HUES64 (cell line): ENCODE measurements around the gene ASPRV1.

ENCODE experiments used
- H3K27ac ChIP-seq: 2 replicates; pipeline ENCODE4 v1.7.0; 2013; ENCODE audit warnings: low read depth, low read length, inconsistent platforms
- H3K27me3 ChIP-seq: 2 replicates; pipeline ENCODE4 v1.6.1; 2013; ENCODE audit warnings: mild to moderate bottlenecking, low read length; ENCODE audit not compliant: insufficient read depth
- H3K36me3 ChIP-seq: 2 replicates; pipeline ENCODE4 v1.6.1; 2013; ENCODE audit warnings: mild to moderate bottlenecking, low read length; ENCODE audit not compliant: insufficient read depth
- H3K4me1 ChIP-seq: 2 replicates; pipeline ENCODE4 v1.6.1; 2013; ENCODE audit warnings: mild to moderate bottlenecking, low read length, moderate library complexity; ENCODE audit not compliant: insufficient read depth
- H3K4me3 ChIP-seq: 2 replicates; pipeline ENCODE4 v1.5.1; 2013; ENCODE audit warnings: mild to moderate bottlenecking, low read length, moderate library complexity
- H3K9ac ChIP-seq: 2 replicates; pipeline ENCODE4 v1.6.1; 2013; ENCODE audit warnings: mild to moderate bottlenecking, low read depth, low read length
- H3K9me3 ChIP-seq: 2 replicates; pipeline ENCODE4 v1.6.1; 2013; ENCODE audit warnings: low read depth, low read length; ENCODE audit not compliant: insufficient read depth
- WGBS: fragments of 150-250, 120-280 bp; methylation state at CpG from one replicate; pipeline ENCODE4 v1.1.7; 2013; ENCODE audit warnings: missing lambda C conversion rate; 5-methylcytosine and 5-hydroxymethylcytosine counted together

The ASPRV1 gene

DNA sequence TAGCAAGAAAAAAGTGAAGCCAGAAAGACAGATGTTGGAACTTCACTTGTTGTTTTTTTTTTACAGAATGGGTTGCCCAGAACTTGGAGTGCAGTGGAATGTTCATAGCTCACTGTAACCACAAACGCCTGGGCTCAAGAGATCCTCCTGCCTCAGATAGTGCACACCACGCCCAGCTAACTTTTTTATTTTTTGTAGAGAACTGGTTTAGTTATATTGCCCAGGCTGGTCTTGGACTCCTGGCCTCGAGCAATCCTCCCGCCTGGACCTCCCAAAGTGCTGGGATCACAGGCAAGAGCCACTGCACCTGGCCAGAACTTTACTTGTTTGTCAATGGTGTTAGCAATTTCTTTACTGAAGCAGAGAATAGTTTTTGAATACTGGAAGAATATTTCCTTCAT, 11.9 kb upstream of the ASPRV1 start:
- WGBS: 94% methylated on average over 4 of the region's 4 CpGs
- no peaks in the 10 kb centered on the region for H3K36me3 ChIP-seq
- peaks cover 5% of the 10 kb centered on the region; the same call in 1 of the 2 replicates for H3K4me1 ChIP-seq
- no peak overlapping the region for H3K27ac ChIP-seq
- no peak overlapping the region for H3K9ac ChIP-seq
- no peak overlapping the region for H3K4me3 ChIP-seq
- H3K27me3 ChIP-seq: no peaks in the 10 kb centered on the region
- no peaks in the 10 kb centered on the region for H3K9me3 ChIP-seq

DNA sequence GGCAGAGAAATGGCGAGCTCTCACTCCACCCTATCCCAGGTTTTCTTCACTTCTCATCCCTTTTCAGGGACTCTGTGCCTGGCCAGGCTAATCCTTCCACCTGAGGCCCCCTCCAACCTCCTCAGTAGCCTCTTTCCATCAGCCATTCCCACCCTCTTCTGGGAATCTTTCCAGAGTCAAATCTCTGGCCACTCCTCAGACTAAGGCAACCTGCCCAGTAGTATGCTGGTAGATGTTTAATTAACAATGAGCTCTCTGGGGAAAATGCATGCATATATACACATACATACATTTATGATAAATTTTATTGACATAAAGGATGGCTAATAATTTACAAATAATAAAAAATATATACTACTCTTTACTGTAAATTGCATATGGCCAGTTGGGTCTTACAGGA, 11.4 kb upstream of the ASPRV1 start:
- WGBS: 87% methylated on average over 1 of the region's 1 CpG
- H3K4me3 ChIP-seq: no peak overlapping the region
- peaks cover 5% of the 10 kb centered on the region; the same call in 1 of the 2 replicates for H3K4me1 ChIP-seq
- H3K36me3 ChIP-seq: no peaks in the 10 kb centered on the region
- no peaks in the 10 kb centered on the region for H3K9me3 ChIP-seq
- no peaks in the 10 kb centered on the region for H3K27me3 ChIP-seq
- H3K9ac ChIP-seq: no peak overlapping the region
- no peak overlapping the region for H3K27ac ChIP-seq

DNA sequence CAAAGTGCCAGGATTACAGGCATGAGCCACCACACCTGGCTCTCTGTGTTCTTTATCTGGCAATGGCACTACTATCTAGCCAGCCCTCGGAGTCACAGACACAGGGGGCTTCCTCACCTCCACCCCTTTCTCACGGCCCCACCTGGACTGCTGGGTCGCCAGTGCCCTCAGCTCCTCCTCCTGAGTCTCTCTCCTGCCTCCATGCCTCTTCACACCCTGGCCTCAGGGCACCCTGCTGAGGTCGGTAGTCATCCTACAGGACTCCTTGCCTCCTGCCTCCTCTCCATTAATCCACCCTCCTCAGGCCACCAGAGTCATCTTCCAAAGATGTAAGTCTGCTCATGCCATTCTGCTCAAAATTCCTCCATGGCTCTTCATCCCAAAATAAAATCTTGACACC, 8.6 kb upstream of the ASPRV1 start:
- WGBS: 80% methylated on average over 4 of the region's 4 CpGs
- no peak overlapping the region for H3K4me3 ChIP-seq

DNA sequence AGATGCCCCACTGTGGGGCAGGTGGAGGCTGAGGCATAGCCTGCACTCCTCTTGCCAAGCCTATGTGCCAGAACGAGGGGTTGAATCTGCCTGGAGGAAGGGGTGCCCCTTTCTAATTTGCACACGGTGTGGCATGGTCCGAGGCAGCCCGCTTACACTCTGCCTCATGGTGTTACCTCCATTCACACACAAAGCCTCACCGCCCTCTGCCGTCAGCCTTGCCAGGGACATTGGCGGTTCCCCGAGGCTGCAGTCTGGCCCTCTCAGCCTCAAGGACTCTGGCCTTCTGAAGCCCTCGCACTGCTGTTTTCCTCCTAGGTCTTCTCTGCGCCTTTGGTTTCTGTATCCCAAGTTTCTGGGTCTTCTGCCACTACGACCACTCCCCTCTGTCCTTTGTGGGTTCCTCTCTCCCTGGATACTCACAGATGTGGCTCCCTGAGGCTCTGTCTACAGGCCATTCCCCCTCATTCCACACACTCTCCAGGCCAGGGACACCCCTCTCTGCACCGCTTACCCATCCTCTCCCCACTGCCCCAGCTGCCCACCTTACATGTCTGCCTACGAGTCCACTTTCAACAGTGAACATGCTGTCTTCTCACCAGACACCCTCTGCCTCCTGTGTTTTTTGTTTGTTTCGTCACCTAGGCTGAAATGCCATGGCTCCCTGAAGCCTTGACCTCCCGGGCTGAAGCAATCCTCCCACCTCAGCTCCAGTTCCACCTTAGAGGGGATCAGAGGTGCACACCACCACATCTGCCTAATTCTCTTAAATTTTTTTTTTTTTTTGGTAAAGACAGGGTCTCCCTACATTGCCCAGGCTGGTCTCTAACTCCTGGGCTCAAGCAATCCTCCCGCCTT, 7.9 kb upstream of the ASPRV1 start:
- WGBS: 93% methylated on average over 16 of the region's 16 CpGs
- Histone ChIP-seq H3K9ac (no peak overlapping the region), H3K9me3 (no peaks in the 10 kb centered on the region), H3K4me1 (peaks cover 5% of the 10 kb centered on the region; the same call in 1 of the 2 replicates), H3K4me3 (no peak overlapping the region), H3K27me3 (no peaks in the 10 kb centered on the region), H3K27ac (no peak overlapping the region), H3K36me3 (no peaks in the 10 kb centered on the region)

More for the DNA sequence above, 8.6 kb upstream of the ASPRV1 start:
- Histone ChIP-seq H3K4me1 (peaks cover 5% of the 10 kb centered on the region; the same call in 1 of the 2 replicates), H3K9ac (no peak overlapping the region), H3K27me3 (no peaks in the 10 kb centered on the region), H3K9me3 (no peaks in the 10 kb centered on the region), H3K27ac (no peak overlapping the region), H3K36me3 (no peaks in the 10 kb centered on the region)

DNA sequence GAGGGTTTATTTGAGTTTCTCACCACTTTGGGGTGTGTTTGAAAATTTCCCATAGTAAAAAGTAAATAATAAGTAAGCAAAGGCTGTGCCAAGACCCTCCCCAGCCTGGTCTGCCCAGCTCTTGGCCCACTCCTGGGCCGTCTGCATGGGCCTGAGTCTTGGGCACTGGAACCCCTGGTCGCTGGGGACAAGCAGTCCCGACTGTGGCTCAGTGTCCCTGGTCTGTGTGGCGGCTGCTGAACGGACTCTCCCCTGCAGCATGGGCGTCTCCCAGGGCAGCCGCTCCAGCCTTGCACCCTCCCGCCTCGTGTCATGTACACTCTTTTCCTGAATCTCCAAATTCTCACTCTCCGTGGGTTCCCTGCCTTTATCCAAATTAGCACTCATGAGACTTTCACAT, 7.2 kb upstream of the ASPRV1 start:
- no peaks in the 10 kb centered on the region for H3K27me3 ChIP-seq
- no peaks in the 10 kb centered on the region for H3K9me3 ChIP-seq
- H3K36me3 ChIP-seq: no peaks in the 10 kb centered on the region
- H3K4me3 ChIP-seq: no peak overlapping the region
- 92% methylated on average over 10 of the region's 10 CpGs for WGBS
- no peak overlapping the region for H3K9ac ChIP-seq
- H3K27ac ChIP-seq: no peak overlapping the region
- peaks cover 5% of the 10 kb centered on the region; the same call in 1 of the 2 replicates for H3K4me1 ChIP-seq

DNA sequence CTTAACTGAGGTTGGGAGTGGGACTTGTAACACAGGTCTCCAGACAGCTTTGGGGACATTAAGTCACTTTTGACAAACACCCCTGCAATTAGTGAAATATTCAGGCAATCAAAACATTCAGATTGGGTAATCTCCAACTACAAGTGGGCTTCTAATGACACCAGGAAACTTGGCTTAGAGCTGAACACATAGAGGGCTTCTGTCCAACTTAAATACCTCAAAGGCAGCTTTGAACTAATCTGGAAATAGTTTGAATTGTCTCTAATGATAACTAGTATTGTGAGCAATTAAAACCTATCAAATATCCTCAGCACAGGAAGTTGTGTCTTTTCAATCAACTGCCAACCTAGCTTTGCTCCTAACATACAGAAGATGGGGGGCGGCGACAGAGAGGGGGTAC, 5.1 kb upstream of the ASPRV1 start:
- H3K27ac ChIP-seq: no peak overlapping the region
- no peak overlapping the region for H3K4me3 ChIP-seq
- WGBS: 96% methylated on average over 2 of the region's 2 CpGs

DNA sequence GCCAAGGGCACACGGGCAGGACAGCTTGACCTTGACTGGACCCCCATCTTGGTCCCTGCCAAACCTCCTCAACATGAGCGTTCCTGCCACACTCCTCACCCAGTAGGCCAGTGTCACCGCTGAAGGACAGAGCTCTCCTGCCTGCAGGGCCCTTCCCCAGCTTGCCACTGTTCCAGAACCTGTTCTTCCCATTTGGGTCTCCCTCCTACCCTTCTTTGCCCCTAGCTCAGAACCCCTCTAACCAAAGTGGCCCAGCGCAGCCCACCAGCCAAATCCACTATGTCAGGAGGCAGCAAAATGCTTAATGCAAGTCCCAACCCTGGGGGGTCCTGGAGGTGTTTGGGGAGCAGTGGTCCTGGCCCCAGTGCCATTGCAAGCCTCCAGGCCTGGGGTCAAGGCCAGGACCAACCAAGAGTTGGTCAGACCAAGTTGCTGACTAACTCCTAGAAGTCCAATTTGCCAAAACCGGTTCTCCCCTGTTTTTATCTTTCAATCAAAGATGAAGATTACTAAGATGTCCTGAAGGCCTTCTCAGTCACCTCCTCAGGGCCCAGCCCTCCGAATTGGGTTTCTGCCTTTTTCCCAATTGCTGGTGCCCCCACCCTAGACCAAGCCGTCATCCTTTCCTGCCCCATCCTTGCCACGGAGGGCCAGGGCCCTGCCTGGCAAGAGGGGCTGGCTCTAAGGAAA, 4.5 kb upstream of the ASPRV1 start:
- H3K4me3 ChIP-seq: no peak overlapping the region
- no peak overlapping the region for H3K27ac ChIP-seq
- 88% methylated on average over 8 of the region's 8 CpGs for WGBS
- no peaks in the 10 kb centered on the region for H3K36me3 ChIP-seq
- no peaks in the 10 kb centered on the region for H3K27me3 ChIP-seq
- no peaks in the 10 kb centered on the region for H3K9me3 ChIP-seq
- H3K4me1 ChIP-seq: no peaks in the 10 kb centered on the region
- H3K9ac ChIP-seq: no peak overlapping the region

More for the DNA sequence above, 5.1 kb upstream of the ASPRV1 start:
- Histone ChIP-seq H3K9ac (no peak overlapping the region), H3K9me3 (no peaks in the 10 kb centered on the region), H3K4me1 (peaks cover 4% of the 10 kb centered on the region; the same call in 1 of the 2 replicates), H3K36me3 (no peaks in the 10 kb centered on the region), H3K27me3 (no peaks in the 10 kb centered on the region)

DNA sequence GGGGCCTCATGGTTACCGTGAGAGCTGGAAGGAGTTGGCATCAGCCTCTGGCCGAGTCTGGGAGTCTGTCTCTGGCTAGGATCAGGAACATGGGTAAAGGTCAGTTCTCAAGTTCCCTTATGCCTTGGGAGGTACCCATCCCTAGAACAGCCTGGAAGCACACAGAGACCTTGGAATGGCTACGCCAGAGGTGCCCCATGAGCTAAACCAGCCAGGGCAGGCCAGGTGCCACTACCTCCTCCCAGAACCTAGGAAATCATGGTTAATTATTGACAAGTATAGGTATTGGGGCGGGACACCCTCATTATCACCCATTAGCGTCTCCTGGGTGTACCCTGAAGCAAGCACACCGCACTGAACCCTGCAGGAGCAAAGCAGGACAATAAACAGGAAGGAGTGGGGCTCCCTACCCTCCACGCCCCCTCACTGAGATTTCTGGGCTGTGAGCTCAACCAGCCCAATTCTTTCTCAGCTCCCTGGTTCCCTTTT, 3.0 kb upstream of the ASPRV1 start:
- Histone ChIP-seq H3K9me3 (no peaks in the 10 kb centered on the region), H3K36me3 (no peaks in the 10 kb centered on the region), H3K9ac (no peak overlapping the region), H3K27ac (no peak overlapping the region), H3K27me3 (no peaks in the 10 kb centered on the region), H3K4me3 (no peak overlapping the region), H3K4me1 (no peaks in the 10 kb centered on the region)
- WGBS: 94% methylated on average over 7 of the region's 7 CpGs

DNA sequence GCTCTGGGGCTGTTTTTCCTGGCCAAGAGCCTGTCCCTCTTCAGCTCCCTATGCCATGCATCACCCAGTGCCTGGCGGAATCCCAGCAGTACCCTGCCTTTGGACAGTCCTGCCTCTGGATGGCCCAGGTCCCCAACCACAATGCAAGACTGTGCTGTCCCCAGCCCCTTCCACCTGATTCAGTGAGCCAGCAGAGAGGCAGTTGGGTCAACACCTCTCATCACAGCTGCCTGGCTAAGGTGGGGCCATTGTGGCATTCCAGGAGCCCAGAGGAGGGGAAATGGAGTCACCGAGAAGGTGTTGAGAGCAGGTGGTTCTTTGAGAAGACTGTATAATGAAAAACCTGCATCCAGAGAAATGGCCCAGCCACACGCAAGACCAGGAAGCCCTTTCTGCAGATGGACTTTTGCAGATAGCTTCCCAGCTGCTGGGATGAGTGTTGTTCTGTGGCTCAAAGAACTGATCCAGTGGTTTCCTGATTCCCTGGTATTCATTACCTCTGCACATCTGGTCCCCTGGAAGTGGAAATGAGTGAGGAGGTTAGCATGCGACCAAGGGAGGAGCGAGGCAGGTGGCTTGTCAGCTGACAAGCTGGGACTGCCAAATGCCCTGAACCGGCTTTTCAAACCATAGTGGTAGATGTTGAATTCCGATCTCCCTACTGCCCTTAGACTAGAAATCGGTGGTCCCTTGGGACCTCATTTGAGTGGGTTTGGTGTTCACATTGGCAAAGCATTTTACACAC, 1.7 kb upstream of the ASPRV1 start:
- H3K9me3 ChIP-seq: no peaks in the 10 kb centered on the region
- H3K4me3 ChIP-seq: no peak overlapping the region
- no peaks in the 10 kb centered on the region for H3K36me3 ChIP-seq
- no peak overlapping the region for H3K27ac ChIP-seq
- H3K4me1 ChIP-seq: no peaks in the 10 kb centered on the region
- H3K9ac ChIP-seq: no peak overlapping the region
- WGBS: 93% methylated on average over 8 of the region's 8 CpGs
- H3K27me3 ChIP-seq: no peaks in the 10 kb centered on the region

DNA sequence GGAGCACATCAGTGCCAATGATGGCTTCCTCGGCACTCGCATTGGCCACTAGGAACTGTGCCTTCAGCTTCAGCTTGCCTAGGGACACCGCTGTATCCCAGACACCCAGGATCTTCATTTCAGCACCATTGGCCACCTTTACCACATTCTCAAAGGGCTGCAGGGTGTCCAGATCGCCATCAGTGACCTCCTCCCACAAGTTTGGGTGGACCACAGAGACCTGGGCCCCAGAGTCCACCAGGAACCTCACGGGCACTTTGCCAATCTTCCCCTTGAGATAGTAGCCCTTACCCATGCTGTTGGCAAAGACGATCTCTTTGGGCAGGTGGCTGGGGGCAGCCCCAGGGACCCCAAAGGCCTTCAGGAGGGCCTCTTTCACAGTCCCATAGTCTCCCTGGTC, 610 bp downstream of the ASPRV1 start:
- Histone ChIP-seq H3K9ac (no peak overlapping the region), H3K36me3 (no peaks in the 10 kb centered on the region), H3K27ac (no peak overlapping the region), H3K4me3 (no peak overlapping the region), H3K9me3 (no peaks in the 10 kb centered on the region), H3K27me3 (no peaks in the 10 kb centered on the region), H3K4me1 (no peaks in the 10 kb centered on the region)
- WGBS: 94% methylated on average over 6 of the region's 6 CpGs

DNA sequence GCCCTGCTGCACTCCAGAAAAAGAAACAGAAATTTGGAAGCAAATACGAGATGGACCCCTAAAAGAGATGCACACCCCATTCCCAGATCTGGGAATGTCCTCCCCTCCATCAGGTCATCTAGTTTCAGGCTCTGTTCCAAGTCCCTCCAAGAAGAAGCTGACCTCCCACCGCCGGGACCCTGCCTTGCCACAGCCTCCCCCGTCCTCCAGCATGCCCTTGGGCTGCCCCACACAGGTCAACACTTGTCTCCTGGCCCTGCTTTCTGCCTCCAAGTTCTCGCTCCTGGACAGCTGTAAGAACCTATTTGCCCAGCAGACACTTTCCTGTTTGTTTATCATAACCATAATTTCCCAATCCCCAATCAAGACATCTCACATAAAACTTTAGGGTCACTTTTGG, 2.0 kb downstream of the ASPRV1 start:
- no peak overlapping the region for H3K4me3 ChIP-seq
- no peaks in the 10 kb centered on the region for H3K36me3 ChIP-seq
- H3K9me3 ChIP-seq: no peaks in the 10 kb centered on the region
- no peak overlapping the region for H3K27ac ChIP-seq
- H3K9ac ChIP-seq: no peak overlapping the region
- H3K27me3 ChIP-seq: no peaks in the 10 kb centered on the region
- 83% methylated on average over 5 of the region's 5 CpGs for WGBS
- H3K4me1 ChIP-seq: no peaks in the 10 kb centered on the region
